H9 (cell line): ENCODE measurements around the gene SH3RF3. TPM values are rescaled to one million over a fixed set of nuclear protein-coding genes. Genes with fewer than 3 reads are reported as not detected.

Experiments used
- DNase-seq: peaks from one replicate; pipeline ENCODE4 v3.0.0-alpha.2; 2017
- H2AFZ ChIP-seq: one replicate; pipeline ENCODE4 v1.6.1; 2013; ENCODE audit warnings: mild to moderate bottlenecking, low read length, control low read depth, moderate library complexity
- H2AK5ac ChIP-seq: 2 replicates; pipeline ENCODE4 v1.6.1; 2013; ENCODE audit warnings: low read length, control low read depth, mixed read lengths; ENCODE audit not compliant: insufficient read length
- H2BK120ac ChIP-seq: one replicate; pipeline ENCODE4 v1.6.1; 2013; ENCODE audit warnings: low read depth, mild to moderate bottlenecking, low read length, control low read depth, inconsistent platforms; ENCODE audit not compliant: poor library complexity, severe bottlenecking
- H2BK12ac ChIP-seq: 2 replicates; pipeline ENCODE4 v1.6.1; 2013; ENCODE audit warnings: low read length, control low read depth, mixed read lengths, low read depth; ENCODE audit not compliant: insufficient read length
- H2BK15ac ChIP-seq: 2 replicates; pipeline ENCODE4 v1.6.1; 2013; ENCODE audit warnings: low read depth, low read length, control low read depth
- H2BK20ac ChIP-seq: one replicate; pipeline ENCODE4 v1.6.1; 2013; ENCODE audit warnings: low read depth, mild to moderate bottlenecking, low read length, control low read depth, inconsistent platforms; ENCODE audit not compliant: poor library complexity, severe bottlenecking
- H2BK5ac ChIP-seq: 2 replicates; pipeline ENCODE4 v1.6.1; 2013; ENCODE audit warnings: low read length, control low read depth, mixed read lengths; ENCODE audit not compliant: insufficient read length
- H3K14ac ChIP-seq: 2 replicates; pipeline ENCODE4 v1.6.1; 2013; ENCODE audit warnings: low read length, control low read depth; ENCODE audit not compliant: insufficient read depth
- H3K18ac ChIP-seq: 2 replicates; pipeline ENCODE4 v1.6.1; 2013; ENCODE audit warnings: low read depth, mild to moderate bottlenecking, mixed read lengths, low read length, control low read depth; ENCODE audit not compliant: insufficient read length
- H3K23ac ChIP-seq: 2 replicates; pipeline ENCODE4 v1.6.1; 2013; ENCODE audit warnings: low read length, control low read depth, mixed read lengths, low read depth; ENCODE audit not compliant: insufficient read length
- H3K23me2 ChIP-seq: 2 replicates; pipeline ENCODE4 v1.6.1; 2013; ENCODE audit warnings: low read depth, mild to moderate bottlenecking, mixed read lengths, low read length, control low read depth; ENCODE audit not compliant: insufficient read length, poor library complexity, severe bottlenecking
- H3K27ac ChIP-seq: 2 replicates; pipeline ENCODE4 v1.5.1; 2013; ENCODE audit warnings: low read length, control low read depth, mixed read lengths, low read depth; ENCODE audit not compliant: insufficient read length
- H3K27me3 ChIP-seq: 2 replicates; pipeline ENCODE4 v1.6.1; 2013; ENCODE audit warnings: low read length, control low read depth, inconsistent platforms; ENCODE audit not compliant: insufficient read depth
- H3K4ac ChIP-seq: 2 replicates; pipeline ENCODE4 v1.6.1; 2013; ENCODE audit warnings: low read depth, mild to moderate bottlenecking, control low read depth, inconsistent platforms, low read length, moderate library complexity
- H3K4me1 ChIP-seq: 2 replicates; pipeline ENCODE4 v1.6.1; 2013; ENCODE audit warnings: low read length, control low read depth, inconsistent platforms; ENCODE audit not compliant: insufficient read depth
- H3K4me2 ChIP-seq: 2 replicates; pipeline ENCODE4 v1.6.1; 2013; ENCODE audit warnings: low read length, control low read depth, mixed read lengths; ENCODE audit not compliant: insufficient read length, insufficient read depth
- H3K56ac ChIP-seq: 2 replicates; pipeline ENCODE4 v1.6.1; 2013; ENCODE audit warnings: low read depth, mild to moderate bottlenecking, mixed read lengths, low read length, control low read depth; ENCODE audit not compliant: insufficient read length
- H3K79me1 ChIP-seq: 2 replicates; pipeline ENCODE4 v1.6.1; 2013; ENCODE audit warnings: low read depth, mild to moderate bottlenecking, moderate library complexity, low read length, control low read depth, inconsistent platforms; ENCODE audit not compliant: insufficient read depth, poor library complexity, severe bottlenecking
- H3K79me2 ChIP-seq: 2 replicates; pipeline ENCODE4 v1.6.1; 2013; ENCODE audit warnings: low read length, control low read depth, inconsistent platforms; ENCODE audit not compliant: insufficient read depth
- H3K9ac ChIP-seq: 2 replicates; pipeline ENCODE4 v1.6.1; 2013; ENCODE audit warnings: low read length, control low read depth, mixed read lengths; ENCODE audit not compliant: insufficient read length; ENCODE audit errors: extremely low read depth
- H3K9me3 ChIP-seq: one replicate; pipeline ENCODE4 v1.6.1; 2013; ENCODE audit warnings: low read depth, low read length, inconsistent platforms; ENCODE audit not compliant: control insufficient read depth
- H3T11ph ChIP-seq: one replicate; pipeline ENCODE4 v1.6.1; 2013; ENCODE audit warnings: mild to moderate bottlenecking, low read length, control low read depth, inconsistent platforms
- H4K20me1 ChIP-seq: one replicate; pipeline ENCODE4 v1.6.1; 2013; ENCODE audit not compliant: control insufficient read depth, insufficient read length, insufficient read depth
- H4K5ac ChIP-seq: 2 replicates; pipeline ENCODE4 v1.6.1; 2013; ENCODE audit warnings: low read depth, mild to moderate bottlenecking, mixed read lengths, low read length, control low read depth; ENCODE audit not compliant: insufficient read length
- H4K8ac ChIP-seq: replicated peaks from 2 replicates; pipeline ENCODE4 v1.6.1; 2013; ENCODE audit warnings: low read length, control low read depth, mixed read lengths, low read depth; ENCODE audit not compliant: insufficient read length
- H4K91ac ChIP-seq: 2 replicates; pipeline ENCODE4 v1.6.1; 2013; ENCODE audit warnings: low read depth, mild to moderate bottlenecking, moderate library complexity, mixed read lengths, low read length, control low read depth; ENCODE audit not compliant: insufficient read length
- H3K27ac Mint-ChIP-seq, 3 experiments: 2 replicates in 2 of 3; 3 replicates in 1 of 3; pipeline ENCODE4 v1.8.0; 2020 to 2021; ENCODE audit warnings: mixed read lengths in 3 of 3, mild to moderate bottlenecking in 1 of 3, moderate library complexity in 1 of 3
- H3K27me3 Mint-ChIP-seq: 2 replicates; pipeline ENCODE4 v1.8.0; 2021; ENCODE audit warnings: low read depth, mild to moderate bottlenecking, moderate library complexity, mixed read lengths
- H3K36me3 Mint-ChIP-seq, 3 experiments: 2 replicates in 2 of 3; 3 replicates in 1 of 3; pipeline ENCODE4 v1.8.0; 2020 to 2021; ENCODE audit warnings: low read depth in 3 of 3, mixed read lengths in 3 of 3; ENCODE audit not compliant: insufficient read depth in 1 of 3
- H3K4me1 Mint-ChIP-seq, 2 experiments: 2 replicates each; pipeline ENCODE4 v1.8.0; 2020; ENCODE audit warnings: mixed read lengths in 2 of 2
- H3K4me3 Mint-ChIP-seq, 2 experiments: 2 replicates in 1 of 2; 3 replicates in 1 of 2; pipeline ENCODE4 v1.8.0; 2020 to 2021; ENCODE audit warnings: mild to moderate bottlenecking in 2 of 2, mixed read lengths in 2 of 2, moderate library complexity in 1 of 2
- H3K9me3 Mint-ChIP-seq, 2 experiments: 2 replicates in 1 of 2; 3 replicates in 1 of 2; pipeline ENCODE4 v1.8.0; 2020; ENCODE audit warnings: mild to moderate bottlenecking in 2 of 2, mixed read lengths in 2 of 2, moderate library complexity in 1 of 2
- WGBS: extraction: QIAGEN DNeasy Blood & Tissue Kit; methylation state at CpG from one replicate; pipeline ENCODE4 v1.1.7; 2013; ENCODE audit warnings: missing lambda C conversion rate, low lambda C conversion rate, mixed read lengths; ENCODE audit not compliant: insufficient read length; ENCODE audit errors: extremely low coverage; 5-methylcytosine and 5-hydroxymethylcytosine counted together
- total RNA-seq: library from RNA; stranded (reverse); gene quantifications from 2 replicates; pipeline ENCODE4 v1.2.1, GENCODE V29; 2021
- TF ChIP-seq, protein P1 (sequence below): fragments of 200-600 bp; sonication (generic); conservative IDR thresholded peaks from 3 replicates; pipeline ENCODE4 v1.8.0; 2021; ENCODE audit warnings: antibody characterized with exemption, mild to moderate bottlenecking

Gene SH3RF3
- total RNA-seq, 1 experiment from 2014 or later, result 0.46 TPM

GRCh38 chr2:109176928-109177327 lies 47.9 kb downstream of the SH3RF3 start:
- H3K27ac Mint-ChIP-seq, result peak overlapping the region in 2 of 3 experiments; percentile 3 to 66; a peak in 2 of 7 replicates
- H3K4me1 ChIP-seq, result no peaks in the 10 kb centered on the region; the same call in 1 of the 2 replicates
- TF ChIP-seq, protein P1, sequence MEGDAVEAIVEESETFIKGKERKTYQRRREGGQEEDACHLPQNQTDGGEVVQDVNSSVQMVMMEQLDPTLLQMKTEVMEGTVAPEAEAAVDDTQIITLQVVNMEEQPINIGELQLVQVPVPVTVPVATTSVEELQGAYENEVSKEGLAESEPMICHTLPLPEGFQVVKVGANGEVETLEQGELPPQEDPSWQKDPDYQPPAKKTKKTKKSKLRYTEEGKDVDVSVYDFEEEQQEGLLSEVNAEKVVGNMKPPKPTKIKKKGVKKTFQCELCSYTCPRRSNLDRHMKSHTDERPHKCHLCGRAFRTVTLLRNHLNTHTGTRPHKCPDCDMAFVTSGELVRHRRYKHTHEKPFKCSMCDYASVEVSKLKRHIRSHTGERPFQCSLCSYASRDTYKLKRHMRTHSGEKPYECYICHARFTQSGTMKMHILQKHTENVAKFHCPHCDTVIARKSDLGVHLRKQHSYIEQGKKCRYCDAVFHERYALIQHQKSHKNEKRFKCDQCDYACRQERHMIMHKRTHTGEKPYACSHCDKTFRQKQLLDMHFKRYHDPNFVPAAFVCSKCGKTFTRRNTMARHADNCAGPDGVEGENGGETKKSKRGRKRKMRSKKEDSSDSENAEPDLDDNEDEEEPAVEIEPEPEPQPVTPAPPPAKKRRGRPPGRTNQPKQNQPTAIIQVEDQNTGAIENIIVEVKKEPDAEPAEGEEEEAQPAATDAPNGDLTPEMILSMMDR, result no peak

More at GRCh38 chr2:109176928-109177327, 47.9 kb downstream of the SH3RF3 start:
- Histone ChIP-seq H2AFZ (no peak overlapping the region), H2BK120ac (no peak overlapping the region), H4K8ac (no peak overlapping the region), H3K4me2 (no peak overlapping the region), H3K9me3 (no peaks in the 10 kb centered on the region), H2BK20ac (no peak overlapping the region), H3K9ac (no peak overlapping the region), H4K20me1 (no peaks in the 10 kb centered on the region), H3K18ac (no peak overlapping the region), H3K27me3 (no peaks in the 10 kb centered on the region), H2BK12ac (no peak overlapping the region), H4K5ac (no peak overlapping the region), H3K14ac (no peak overlapping the region), H3K79me1 (no peaks in the 10 kb centered on the region), H3K56ac (no peak overlapping the region), H2BK5ac (no peak overlapping the region), H3K4ac (no peak overlapping the region), H3K23me2 (no peaks in the 10 kb centered on the region), H2BK15ac (no peak overlapping the region), H4K91ac (no peak overlapping the region), H3K27ac (no peak overlapping the region), H3T11ph (no peak overlapping the region), H3K23ac (no peak overlapping the region), H3K79me2 (no peaks in the 10 kb centered on the region), H2AK5ac (no peak overlapping the region)
- H3K9me3 Mint-ChIP-seq, result peaks cover 27 to 34% of the 10 kb centered on the region in 2 experiments; a peak in 4 of 5 replicates
- DNase-seq, result no peak
- peaks cover 26 to 28% of the 10 kb centered on the region in 2 experiments for H3K4me1 Mint-ChIP-seq
- no CpG with 5 or more reads among the region's 2 CpGs for WGBS
- H3K4me3 Mint-ChIP-seq, result no peak overlapping the region
- peaks cover 2% of the 10 kb centered on the region for H3K27me3 Mint-ChIP-seq
- peaks cover 7 to 20% (median 10%) of the 10 kb centered on the region in 3 experiments for H3K36me3 Mint-ChIP-seq
